ENCODE results near the gene SLC35F1. TPM values are rescaled to one million over a fixed set of nuclear protein-coding genes. Genes with fewer than 3 reads are reported as not detected.

SLC35F1 gene
- total and polyA plus RNA-seq, 10 of the 15 experiments (the other 5 are each of a cell fraction or from before 2014, with no cell fraction given), result 0.01 TPM; not detected in 9

DNA sequence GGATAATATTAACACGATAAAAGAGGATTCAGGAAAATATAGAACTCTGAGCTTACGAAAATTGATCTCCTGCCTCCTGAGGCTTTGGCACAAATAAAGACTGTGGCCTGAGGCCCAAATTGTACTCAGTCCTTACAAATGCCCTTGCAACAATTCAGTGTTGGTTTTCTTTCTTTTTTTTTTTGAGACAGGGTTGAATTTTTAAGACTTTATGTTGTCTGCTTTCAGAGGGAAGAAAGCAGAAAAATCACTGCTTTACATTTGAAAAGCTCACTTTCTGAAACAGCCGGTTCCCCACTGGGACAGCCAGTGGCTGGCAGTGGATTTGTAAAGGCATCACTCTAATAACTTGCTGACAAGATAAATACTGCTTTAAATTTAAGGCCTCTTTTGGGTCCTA is 290.5 kb downstream of the SLC35F1 start (continued):
- TF ChIP-seq, protein P1, sequence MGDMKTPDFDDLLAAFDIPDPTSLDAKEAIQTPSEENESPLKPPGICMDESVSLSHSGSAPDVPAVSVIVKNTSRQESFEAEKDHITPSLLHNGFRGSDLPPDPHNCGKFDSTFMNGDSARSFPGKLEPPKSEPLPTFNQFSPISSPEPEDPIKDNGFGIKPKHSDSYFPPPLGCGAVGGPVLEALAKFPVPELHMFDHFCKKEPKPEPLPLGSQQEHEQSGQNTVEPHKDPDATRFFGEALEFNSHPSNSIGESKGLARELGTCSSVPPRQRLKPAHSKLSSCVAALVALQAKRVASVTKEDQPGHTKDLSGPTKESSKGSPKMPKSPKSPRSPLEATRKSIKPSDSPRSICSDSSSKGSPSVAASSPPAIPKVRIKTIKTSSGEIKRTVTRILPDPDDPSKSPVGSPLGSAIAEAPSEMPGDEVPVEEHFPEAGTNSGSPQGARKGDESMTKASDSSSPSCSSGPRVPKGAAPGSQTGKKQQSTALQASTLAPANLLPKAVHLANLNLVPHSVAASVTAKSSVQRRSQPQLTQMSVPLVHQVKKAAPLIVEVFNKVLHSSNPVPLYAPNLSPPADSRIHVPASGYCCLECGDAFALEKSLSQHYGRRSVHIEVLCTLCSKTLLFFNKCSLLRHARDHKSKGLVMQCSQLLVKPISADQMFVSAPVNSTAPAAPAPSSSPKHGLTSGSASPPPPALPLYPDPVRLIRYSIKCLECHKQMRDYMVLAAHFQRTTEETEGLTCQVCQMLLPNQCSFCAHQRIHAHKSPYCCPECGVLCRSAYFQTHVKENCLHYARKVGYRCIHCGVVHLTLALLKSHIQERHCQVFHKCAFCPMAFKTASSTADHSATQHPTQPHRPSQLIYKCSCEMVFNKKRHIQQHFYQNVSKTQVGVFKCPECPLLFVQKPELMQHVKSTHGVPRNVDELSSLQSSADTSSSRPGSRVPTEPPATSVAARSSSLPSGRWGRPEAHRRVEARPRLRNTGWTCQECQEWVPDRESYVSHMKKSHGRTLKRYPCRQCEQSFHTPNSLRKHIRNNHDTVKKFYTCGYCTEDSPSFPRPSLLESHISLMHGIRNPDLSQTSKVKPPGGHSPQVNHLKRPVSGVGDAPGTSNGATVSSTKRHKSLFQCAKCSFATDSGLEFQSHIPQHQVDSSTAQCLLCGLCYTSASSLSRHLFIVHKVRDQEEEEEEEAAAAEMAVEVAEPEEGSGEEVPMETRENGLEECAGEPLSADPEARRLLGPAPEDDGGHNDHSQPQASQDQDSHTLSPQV (IDR thresholded peaks at IDR 0.05), result no peak

DNA sequence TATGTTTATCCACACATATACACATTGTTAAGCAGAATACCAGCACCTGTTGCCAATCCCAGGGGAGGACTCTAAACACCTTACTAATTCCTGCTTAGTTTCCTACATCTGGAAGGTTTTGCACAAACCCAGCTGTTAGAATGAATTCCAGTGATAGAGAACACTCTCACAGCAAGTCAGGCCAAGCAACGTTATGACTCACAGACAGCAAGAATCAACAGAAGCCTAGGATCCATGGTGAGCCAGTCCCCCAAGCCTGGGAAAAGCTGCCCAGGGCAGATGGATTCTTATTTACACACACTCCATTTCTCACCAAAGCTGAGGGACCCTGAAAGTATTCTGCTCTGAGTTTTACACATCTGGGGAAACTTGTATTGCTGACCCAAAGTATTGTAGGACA is 291.7 kb downstream of the SLC35F1 start:
- intact Hi-C loops (cut with micrococcal nuclease; ENCODE audit: unreplicated experiment), result no loop called here
- CTCF ChIA-PET, result interaction anchor here (0.8 kb wide), 1 partner anchor 22 kb away, joined by 3 read pairs; no protein-coding TSS in a partner anchor
- BruUV-seq (replicated peaks), result no TSS peak
- no peaks in the 10 kb centered on the region for H3K9me3 ChIP-seq (replicated peaks; ENCODE audit: control insufficient read depth, insufficient read depth, low read length)
- FAIRE-seq (peak; percentile 49), ATAC-seq (no peak), DNase-seq (ENCODE audit: low read depth, low spot score) (no peak)
- POLR2A ChIA-PET, result no interaction called here
- SMC1A ChIA-PET (ENCODE audit: uncharacterized antibody, unreplicated experiment), result interaction anchor here (1.3 kb wide), 1 partner anchor 19 kb away, joined by 5 read pairs; no protein-coding TSS in a partner anchor
- in situ Hi-C loops (cut with MboI), result no loop called here
- no peaks in the 10 kb centered on the region for H3K4me1 ChIP-seq (ENCODE audit: control insufficient read depth, insufficient read depth, low read length)
- no peak overlapping the region for H2AFZ ChIP-seq (ENCODE audit: control insufficient read depth, low read depth, low read length)
- H3K9ac ChIP-seq (ENCODE audit: control insufficient read depth, insufficient read depth, low read length), result no peak overlapping the region
- H4K20me1 ChIP-seq (ENCODE audit: control insufficient read depth, insufficient read depth), result no peaks in the 10 kb centered on the region
- RAD21 ChIA-PET (ENCODE audit: unreplicated experiment), result no interaction called here
- H3K27ac ChIP-seq (ENCODE audit: control insufficient read depth, insufficient read depth), result no peak overlapping the region
- H3K79me2 ChIP-seq (ENCODE audit: control insufficient read depth, insufficient read depth, low read length), result no peaks in the 10 kb centered on the region
- no peaks in the 10 kb centered on the region; a peak in 1 of 4 replicates for H3K27me3 ChIP-seq (replicated peaks in 1 of 2; ENCODE audit: control insufficient read depth in 2 of 2, insufficient read depth in 2 of 2, low read length in 1 of 2)
- no peak overlapping the region for H3K4me3 ChIP-seq
- H3K4me2 ChIP-seq (ENCODE audit: control insufficient read depth, insufficient read depth), result no peak overlapping the region
- 0% methylated on average over 1 of the region's 1 CpG for WGBS (ENCODE audit: insufficient coverage, insufficient replicate concordance, low lambda C conversion rate, missing lambda C conversion rate)
- H3K36me3 ChIP-seq (ENCODE audit: control insufficient read depth in 2 of 2, insufficient read depth in 2 of 2, low read length in 1 of 2), result no peaks in the 10 kb centered on the region
- TF ChIP-seq ZBTB40 (IDR thresholded peaks at IDR 0.05; ENCODE audit: borderline replicate concordance) (no peak), RAD21 (IDR thresholded peaks at IDR 0.05; ENCODE audit: insufficient read depth, low read depth, low read length) (no peak), JUNB (IDR thresholded peaks at IDR 0.05) (no peak), YY1 (IDR thresholded peaks at IDR 0.05; ENCODE audit: low read depth, low read length) (no peak), MYB (IDR thresholded peaks at IDR 0.05; ENCODE audit: borderline replicate concordance, low read depth, low read length) (no peak), MEF2B (IDR thresholded peaks at IDR 0.05; ENCODE audit: partially characterized antibody, poor library complexity, severe bottlenecking) (no peak), ZNF217 (IDR thresholded peaks at IDR 0.05) (no peak), PAX5 (IDR thresholded peaks at IDR 0.05; ENCODE audit: borderline replicate concordance, low read depth, low read length) (no peak), CREM (IDR thresholded peaks at IDR 0.05; ENCODE audit: low read depth) (no peak), POLR2A (IDR thresholded peaks at IDR 0.05; ENCODE audit: low read depth, low read length) (no peak)
- TF ChIP-seq, protein P2, sequence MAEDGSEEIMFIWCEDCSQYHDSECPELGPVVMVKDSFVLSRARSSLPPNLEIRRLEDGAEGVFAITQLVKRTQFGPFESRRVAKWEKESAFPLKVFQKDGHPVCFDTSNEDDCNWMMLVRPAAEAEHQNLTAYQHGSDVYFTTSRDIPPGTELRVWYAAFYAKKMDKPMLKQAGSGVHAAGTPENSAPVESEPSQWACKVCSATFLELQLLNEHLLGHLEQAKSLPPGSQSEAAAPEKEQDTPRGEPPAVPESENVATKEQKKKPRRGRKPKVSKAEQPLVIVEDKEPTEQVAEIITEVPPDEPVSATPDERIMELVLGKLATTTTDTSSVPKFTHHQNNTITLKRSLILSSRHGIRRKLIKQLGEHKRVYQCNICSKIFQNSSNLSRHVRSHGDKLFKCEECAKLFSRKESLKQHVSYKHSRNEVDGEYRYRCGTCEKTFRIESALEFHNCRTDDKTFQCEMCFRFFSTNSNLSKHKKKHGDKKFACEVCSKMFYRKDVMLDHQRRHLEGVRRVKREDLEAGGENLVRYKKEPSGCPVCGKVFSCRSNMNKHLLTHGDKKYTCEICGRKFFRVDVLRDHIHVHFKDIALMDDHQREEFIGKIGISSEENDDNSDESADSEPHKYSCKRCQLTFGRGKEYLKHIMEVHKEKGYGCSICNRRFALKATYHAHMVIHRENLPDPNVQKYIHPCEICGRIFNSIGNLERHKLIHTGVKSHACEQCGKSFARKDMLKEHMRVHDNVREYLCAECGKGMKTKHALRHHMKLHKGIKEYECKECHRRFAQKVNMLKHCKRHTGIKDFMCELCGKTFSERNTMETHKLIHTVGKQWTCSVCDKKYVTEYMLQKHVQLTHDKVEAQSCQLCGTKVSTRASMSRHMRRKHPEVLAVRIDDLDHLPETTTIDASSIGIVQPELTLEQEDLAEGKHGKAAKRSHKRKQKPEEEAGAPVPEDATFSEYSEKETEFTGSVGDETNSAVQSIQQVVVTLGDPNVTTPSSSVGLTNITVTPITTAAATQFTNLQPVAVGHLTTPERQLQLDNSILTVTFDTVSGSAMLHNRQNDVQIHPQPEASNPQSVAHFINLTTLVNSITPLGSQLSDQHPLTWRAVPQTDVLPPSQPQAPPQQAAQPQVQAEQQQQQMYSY (CRISPR knock-in tag; IDR thresholded peaks at IDR 0.05), result no peak
